Measurements from ENCODE around the gene AQP12A.
"Not testable (repeated sequence)": the region's sequence is repeated elsewhere in the genome, so short reads cannot be mapped to it uniquely, and the experiment has no call there.

Gene AQP12A

GRCh38 chr2:240655931-240656886 is 35.5 kb upstream of the AQP12A start:
- DNase-seq (ENCODE audit: low read depth in 1 of 2, low spot score in 1 of 2): no peak

DNA sequence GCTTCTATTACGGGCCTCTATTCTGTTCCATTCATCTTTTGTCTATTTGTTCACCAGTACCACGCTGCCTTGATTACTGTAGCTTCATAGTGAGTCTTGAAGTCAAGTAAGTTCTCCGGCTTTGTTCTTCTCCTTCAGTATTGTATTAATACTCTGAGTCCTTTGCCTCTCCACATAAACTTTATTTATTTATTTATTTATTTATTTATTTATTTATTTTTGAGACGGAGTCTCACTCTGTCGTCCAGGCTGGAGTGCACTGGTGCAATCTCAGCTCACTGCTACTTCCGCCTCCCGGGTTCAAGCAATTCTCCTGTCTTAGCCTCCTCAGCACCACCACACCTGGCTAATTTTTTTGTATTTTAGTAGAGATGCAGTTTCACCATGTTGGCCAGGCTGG is 31.8 kb upstream of the AQP12A start:
- DNase-seq (ENCODE audit: low read depth in 1 of 2, low spot score in 1 of 2): not testable (repeated sequence)

DNA sequence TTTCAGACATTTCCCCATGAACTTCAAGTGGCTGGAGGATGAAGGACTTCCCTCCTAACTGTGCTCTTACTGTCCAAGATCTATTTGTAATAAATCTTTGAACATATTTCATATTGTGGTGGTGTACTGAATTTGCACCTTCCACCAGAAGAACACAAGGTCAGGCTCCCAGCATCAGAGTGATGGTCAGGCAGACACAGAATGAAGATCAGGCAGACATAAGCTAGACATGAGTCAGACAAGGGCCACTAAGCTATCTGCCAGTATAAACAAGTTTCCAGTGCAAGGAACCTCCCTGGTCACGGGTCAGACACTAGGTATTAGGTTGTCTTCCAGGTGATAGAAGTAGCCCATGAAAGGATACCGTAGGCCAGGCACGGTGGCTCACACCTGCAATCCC is 29.0 kb upstream of the AQP12A start:
- no peak for DNase-seq (ENCODE audit: low read depth in 1 of 2, low spot score in 1 of 2)

- DNase-seq (ENCODE audit: low read depth in 1 of 2, low spot score in 1 of 2): no peak
These were observed 28.0 kb upstream of the AQP12A start for GRCh38 chr2:240663546-240664190.

DNA sequence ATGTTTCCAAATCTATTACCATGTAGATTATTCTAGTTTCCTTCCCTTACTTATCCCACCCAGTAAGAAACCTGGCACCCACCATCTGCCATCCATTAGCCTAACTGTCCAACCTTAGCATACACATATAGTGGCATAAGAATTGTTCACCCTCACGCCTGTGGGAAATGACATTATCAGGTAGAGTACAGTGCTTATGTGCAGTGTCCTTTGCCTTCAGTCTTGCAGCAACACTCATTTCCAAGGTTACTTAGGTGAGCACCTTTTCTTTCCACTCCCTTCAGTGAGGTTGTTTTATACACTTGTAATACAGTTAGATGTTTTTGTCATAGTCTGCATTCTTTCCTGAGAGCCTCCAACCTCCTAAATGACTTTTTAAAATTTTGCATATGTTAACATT is 27.0 kb upstream of the AQP12A start:
- DNase-seq (ENCODE audit: low read depth in 1 of 2, low spot score in 1 of 2): no peak

DNA sequence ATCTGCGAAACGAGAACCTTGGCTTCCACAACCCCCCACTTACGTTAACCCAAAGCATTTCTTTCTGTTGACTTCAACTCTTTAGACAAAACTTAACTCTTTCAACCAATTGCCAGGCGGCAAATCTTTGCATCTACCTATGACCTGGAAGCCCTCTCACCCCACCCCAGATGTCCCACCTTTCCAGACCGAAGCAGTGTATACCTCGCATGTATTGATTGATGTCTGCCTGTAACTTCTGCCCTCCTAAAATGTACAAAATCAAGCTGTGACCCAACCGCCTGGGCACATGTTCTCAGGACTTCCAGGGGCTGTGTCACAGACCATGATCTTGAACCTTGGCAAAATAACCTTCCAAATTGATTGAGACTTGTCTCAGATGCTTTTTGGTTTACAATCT is 21.3 kb upstream of the AQP12A start:
- no peak for DNase-seq (ENCODE audit: low read depth in 1 of 2, low spot score in 1 of 2)

- DNase-seq (ENCODE audit: low read depth in 1 of 2, low spot score in 1 of 2): no peak
These were observed 20.7 kb upstream of the AQP12A start for GRCh38 chr2:240670950-240671349.

GRCh38 chr2:240672076-240672700 is 19.5 kb upstream of the AQP12A start:
- no peak for DNase-seq (ENCODE audit: low read depth in 1 of 2, low spot score in 1 of 2)

- no peak for DNase-seq (ENCODE audit: low read depth in 1 of 2, low spot score in 1 of 2)
These were observed 18.9 kb upstream of the AQP12A start for GRCh38 chr2:240672701-240673190.

DNA sequence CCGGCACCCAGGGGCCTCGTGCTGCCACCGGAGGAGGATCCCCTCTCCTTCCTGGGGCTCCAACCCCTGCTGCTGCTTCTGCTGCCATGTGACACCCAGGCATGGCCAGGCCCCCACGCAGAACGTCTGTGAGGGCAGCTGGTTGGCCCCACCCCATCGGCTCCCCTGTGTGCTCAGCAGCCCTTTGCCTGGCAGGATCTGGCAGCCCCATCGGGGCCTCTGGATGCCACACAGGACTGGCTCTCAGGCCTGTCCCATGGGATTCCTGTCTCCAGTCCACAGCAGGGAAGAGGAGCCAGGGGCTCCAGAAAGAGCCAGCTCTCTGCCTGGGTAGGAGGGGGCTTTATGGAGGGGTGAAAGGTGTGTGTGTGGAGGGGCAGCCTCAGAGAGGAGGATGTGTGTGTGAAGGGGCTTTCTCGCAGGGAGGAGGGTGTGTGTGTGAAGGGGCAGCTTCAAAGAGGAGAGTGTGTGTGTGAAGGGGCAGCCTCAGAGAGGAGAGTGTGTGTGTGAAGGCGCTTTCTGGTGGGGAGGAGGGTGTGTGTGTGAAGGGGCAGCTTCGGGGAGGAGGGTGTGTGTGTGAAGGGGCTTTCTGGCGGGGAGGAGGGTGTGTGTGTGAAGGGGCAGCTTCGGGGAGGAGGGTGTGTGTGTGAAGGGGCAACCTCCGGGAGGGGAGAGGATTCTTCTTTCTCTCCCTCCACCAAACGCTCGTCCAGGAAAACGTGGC is 17.0 kb upstream of the AQP12A start:
- DNase-seq (ENCODE audit: low read depth in 1 of 2, low spot score in 1 of 2): not testable (repeated sequence)

DNA sequence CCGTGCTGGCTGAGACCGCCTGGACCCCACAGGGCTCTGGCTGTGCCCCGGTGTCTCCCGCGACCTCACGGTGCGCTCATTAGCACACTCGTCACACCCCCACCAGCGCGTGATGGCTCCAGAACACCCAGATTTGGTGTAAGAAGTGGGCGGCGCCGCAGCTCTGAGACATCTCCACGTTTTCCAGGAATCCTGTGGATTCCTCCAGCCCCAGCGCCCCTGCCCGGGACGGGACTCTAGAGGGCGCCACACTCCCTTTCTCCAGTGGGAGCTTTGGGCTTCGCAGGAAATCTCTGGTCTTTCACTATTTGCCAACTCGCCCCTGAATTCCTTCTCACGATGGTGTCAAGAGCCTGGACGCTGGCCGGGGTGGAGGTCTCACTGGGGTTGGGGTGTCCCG is 16.3 kb upstream of the AQP12A start:
- DNase-seq (ENCODE audit: low read depth in 1 of 2, low spot score in 1 of 2): not testable (repeated sequence)

DNA sequence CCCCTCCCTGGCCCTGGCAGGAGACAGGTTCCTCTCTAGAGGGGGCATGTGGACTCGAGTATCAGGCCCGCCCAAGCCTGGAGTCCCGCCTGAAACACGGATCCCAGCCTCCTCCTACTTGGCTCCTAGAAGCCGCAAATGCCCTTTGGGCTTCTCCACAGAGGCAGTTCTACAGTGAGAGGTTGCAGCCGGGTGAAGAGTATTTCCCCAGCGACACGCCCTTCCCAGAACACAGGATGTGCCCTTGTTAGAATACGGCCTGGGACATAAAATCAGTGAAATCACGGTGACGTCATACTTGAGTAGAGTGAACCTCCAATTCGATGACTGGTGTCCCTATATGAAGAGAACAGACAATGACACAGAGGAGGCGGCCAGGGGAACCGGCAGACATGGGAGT is 13.6 kb upstream of the AQP12A start:
- DNase-seq (ENCODE audit: low read depth in 1 of 2, low spot score in 1 of 2): not testable (repeated sequence)

- DNase-seq (ENCODE audit: low read depth in 1 of 2, low spot score in 1 of 2): not testable (repeated sequence)
These were observed 12.8 kb upstream of the AQP12A start for GRCh38 chr2:240678909-240679308.

DNA sequence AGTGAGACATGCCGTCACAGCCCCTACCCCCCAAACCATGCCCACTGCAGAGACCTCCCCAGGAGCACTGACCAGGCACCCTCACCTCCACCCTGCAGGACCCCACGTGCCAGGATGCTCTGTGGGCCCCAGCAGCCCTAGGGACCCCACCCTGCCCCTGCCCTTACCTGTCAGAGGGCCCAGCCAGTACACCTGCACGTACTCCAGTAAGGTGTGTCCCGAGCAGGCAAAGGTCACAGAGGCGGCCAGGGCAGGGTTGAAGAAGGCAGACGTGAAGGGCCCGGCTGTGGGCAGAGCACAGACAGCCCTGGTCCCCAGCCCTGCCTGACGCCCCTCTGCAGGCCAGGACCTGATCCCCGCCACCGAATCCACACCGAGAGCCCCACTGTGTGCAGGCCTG is 11.5 kb upstream of the AQP12A start:
- not testable (repeated sequence) for DNase-seq (ENCODE audit: low read depth in 1 of 2, low spot score in 1 of 2)

DNA sequence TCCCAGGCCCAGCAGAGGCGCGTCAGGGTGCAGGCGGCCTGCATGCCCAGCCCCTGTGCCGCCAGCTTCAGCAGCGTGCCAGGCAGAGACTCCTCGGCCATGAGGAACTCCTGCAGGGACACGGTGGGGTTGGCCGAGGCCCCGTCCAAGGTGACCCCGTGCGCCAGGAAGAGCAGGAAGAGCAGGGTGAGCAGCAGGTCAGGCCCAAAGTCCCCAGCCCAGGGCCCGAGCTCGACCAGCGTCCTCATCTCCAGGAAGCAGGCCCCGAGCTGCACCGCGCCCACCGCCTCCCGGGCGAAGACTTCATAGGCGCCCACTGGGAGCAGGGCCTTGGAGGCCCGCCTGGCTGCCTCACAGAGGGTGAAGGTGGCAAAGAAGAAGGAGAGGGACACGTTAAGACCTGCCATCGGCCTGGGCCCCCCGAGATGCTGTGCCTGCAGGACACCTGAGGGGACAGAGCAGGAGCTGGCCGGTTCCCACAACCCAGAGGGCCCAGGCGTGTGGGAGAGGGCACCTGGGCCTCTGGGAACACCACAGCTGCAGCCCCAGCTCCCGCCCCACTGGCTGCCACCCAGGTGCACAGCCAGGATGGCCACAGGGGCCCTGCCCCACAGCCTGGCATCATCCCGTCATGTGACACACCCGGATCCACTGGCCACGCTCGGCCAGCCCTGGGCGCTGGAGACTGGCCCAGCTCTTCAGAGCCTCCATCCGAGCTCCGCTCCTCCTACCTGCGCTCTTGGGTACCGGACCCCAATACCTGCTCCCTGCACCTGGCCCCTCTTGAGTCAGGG is 9.0 kb upstream of the AQP12A start, which contains the start of gene AQP12B:
Gene AQP12B, minus strand, starts transcription at position 455 of the 794 bp plus-strand sequence. Its CDS starts 48 bp downstream, at position 407.
- not testable (repeated sequence) for DNase-seq (ENCODE audit: low read depth in 1 of 2, low spot score in 1 of 2)

DNA sequence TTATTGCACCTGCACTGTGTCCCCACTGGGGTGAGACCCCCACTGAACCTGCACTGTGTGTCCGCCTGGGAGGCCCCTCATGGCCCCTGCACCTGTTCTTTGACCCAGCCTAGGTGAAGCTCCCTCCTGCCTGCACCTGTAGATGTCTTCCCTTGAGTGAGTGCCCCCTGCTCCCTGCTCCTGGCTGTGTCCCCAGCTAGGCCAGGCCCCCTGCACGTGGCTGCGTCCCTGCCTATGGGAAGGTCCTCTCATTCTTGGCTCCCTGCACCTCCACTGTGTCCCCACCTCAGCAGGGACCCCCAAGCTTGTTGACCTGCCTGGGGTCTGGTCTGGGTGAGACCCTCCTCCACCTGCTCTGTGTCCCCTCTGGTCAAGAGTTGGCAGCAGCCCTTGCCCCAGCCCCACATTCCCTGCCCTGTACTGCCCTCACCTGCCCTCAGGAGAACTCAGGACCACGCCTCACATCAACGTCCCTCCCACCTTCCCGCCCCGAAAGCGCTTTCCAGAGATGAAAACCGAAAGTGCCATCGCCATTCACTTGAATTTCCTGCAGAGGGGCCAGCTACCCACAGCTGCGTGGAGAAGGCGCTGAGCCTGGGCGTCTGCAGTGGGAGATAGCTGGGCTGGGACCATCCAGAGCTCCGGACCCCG is 8.2 kb upstream of the AQP12A start:
- not testable (repeated sequence) for DNase-seq (ENCODE audit: low read depth in 1 of 2, low spot score in 1 of 2)

DNA sequence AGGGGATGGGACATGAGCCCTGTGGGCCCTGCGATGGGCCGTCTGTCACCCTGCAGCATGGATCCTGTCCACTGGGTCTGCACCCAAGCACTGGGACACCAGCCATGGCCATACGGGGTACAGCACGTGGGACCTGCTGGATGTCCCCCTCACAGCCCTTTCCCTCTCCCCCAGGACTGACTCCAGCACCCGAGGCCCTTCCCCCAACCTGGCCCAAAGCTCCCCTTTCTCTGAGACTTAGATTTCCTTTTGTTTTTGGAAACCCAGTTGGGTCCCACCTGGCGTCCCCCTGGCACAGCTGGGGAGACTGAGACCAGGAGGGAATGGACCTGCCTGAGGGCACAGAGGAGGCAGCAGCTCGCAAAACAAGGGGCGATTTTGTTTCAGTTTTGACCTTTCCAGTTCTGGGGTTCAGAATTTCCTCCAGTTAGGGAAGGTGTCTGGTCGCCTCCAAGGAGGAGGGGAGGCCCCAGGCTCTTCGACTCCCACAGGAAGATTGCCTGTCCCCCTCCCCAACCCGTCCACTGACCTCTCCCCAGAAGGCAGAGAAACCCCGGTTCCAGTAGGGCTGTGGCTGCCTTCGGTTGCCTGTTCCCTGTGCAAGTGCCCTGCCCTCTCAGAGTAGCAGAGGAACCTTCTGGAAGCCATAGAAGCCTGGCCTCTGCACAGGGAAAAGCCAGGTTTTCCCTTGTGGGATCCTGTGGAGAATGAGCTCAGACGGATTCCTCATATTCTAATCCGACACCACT is 7.5 kb upstream of the AQP12A start:
- not testable (repeated sequence) for DNase-seq (ENCODE audit: low read depth in 1 of 2, low spot score in 1 of 2)

DNA sequence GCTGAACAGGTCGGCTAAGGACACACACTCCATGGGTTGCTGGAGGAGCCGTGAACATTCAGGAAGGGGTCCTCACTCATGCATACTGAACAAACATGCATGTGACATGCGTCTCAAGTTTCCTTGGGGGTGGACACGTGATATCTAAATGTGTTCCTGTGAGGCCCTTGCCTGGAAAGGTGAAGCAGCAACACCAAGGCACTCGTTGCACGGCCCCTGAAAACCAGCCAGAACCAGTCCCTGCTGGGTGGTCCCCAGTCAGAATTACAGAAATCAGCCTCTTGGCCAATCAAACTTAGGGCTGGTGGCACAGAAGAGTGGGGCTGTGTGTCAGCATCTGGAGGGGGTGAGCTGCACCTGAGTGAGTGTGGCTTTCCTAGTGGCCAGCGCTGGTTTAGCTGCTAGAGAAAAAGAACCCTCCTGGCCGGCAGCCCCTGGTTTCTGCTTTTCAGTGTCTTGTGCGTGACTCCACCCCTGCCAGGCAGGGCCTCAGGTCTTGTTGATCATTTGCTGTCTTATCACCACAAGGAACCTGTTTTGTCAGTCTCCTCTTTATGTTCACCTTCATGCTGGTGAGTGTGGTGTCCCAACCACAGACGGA is 5.8 kb upstream of the AQP12A start:
- no peak for DNase-seq (ENCODE audit: low read depth in 1 of 2, low spot score in 1 of 2)
